Keratinocyte (primary cell): ENCODE results near the gene REELD1.

Experiments used
- CTCF ChIP-seq, 3 experiments: IDR thresholded peaks in 1 of 3; conservative IDR thresholded peaks in 1 of 3; optimal IDR thresholded peaks in 1 of 3; 2 replicates in 2 of 3; 3 replicates in 1 of 3; pipeline versions ENCODE3 to v1.5.1; 2011; ENCODE audit warnings: low read length in 3 of 3, mild to moderate bottlenecking in 3 of 3, moderate library complexity in 2 of 3, control low read depth in 1 of 3, inconsistent platforms in 1 of 3; ENCODE audit not compliant: insufficient read depth in 2 of 3; ENCODE audit errors: extremely low read depth in 1 of 3
- EZH2 ChIP-seq: IDR thresholded peaks from one replicate; pipeline ENCODE4 v1.6.1; 2012; ENCODE audit warnings: inconsistent platforms, mild to moderate bottlenecking, low read length, moderate library complexity

- no peak for TF ChIP-seq CTCF (optimal IDR thresholded peaks at IDR 0.05 in 1 of 3, IDR thresholded peaks at IDR 0.05 in 1 of 3, conservative IDR thresholded peaks at IDR 0.05 in 1 of 3; ENCODE audit: extremely low read depth in 1 of 3, insufficient read depth in 2 of 3, low read length in 3 of 3)
- TF ChIP-seq EZH2, result no peak
Observed at GRCh38 chr4:146244496-146244895, 30.2 kb downstream of the REELD1 start.
